Activated gamma-delta T cell (primary cell): ENCODE measurements around the gene MAP9.
"Not testable (repeated sequence)": the region's sequence is repeated elsewhere in the genome, so short reads cannot be mapped to it uniquely, and the experiment has no call there.

Experiments
- DNase-seq: peaks from one replicate; lab custom pipeline; 2025; lab: John Stamatoyannopoulos, UW
- total RNA-seq, 2 donors: gene quantifications; one replicate each; lab custom pipeline; 2026; lab: John Stamatoyannopoulos, UW

Gene MAP9
- total RNA-seq: 24.0 to 30.0 reads per million in 2 donors

DNA sequence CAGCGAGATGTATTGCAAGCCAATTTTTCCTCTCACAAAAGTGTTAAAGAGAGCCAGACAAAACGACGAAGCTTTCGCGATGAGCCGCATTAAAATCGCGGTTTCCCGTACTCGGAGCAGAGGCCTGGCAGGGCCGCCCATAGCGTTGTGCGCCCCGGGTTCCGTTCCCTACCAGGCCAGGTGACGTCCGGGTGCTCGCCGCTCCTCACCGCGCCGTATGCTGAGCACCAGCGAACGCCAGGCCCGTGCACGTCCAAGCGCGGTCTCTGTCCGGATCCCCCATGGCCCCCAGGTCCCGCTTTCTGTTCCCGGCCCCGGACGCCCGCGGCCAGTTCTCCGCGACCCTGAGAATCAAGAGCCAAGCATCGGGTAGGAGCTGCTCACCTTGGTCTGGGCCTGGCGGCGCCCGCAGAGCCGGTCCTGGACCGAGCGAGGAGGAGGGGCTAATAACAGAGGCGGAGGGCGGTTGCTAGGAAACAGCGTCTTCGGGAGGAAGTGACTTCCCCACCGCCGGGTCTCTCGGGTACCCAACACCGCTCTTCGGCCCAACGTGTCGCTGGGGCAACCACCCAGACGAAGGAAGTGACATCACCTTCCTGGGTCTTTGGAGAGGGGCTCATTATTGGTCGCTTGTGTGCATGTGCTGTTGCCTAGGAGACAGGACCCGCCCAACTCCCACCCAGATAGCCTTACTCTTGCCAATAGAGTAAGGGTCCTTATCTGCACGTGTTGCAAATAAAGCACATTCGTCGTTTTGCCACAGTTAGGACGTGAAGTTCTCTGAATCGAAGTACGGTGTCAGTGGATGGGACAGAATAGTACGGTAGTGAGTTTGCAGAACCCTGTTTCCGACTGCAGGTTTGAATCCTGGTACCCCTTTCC is at the start of gene MAP9:
Gene MAP9 (minus strand): TSS at position 579 of the 882 bp plus-strand sequence. CDS start 1,115 bp downstream, outside the sequence.
- peak; percentile 69 for DNase-seq

DNA sequence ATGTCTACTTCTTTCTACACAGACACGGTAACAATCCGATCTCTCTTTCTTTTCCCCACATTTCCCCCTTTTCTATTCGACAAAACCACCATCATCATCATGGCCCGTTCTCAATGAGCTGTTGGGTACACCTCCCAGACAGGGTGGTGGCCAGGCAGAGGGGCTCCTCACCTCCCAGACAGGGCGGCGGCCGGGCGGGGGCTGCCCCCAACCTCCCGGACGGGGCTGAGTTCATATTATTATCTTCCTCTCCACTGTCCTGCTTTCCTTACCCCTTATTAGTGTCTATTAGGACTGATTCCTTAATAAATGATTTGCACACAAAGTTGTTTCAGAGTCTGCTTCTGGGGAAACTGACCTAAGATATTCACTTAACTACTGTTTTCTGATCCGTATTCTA is 48.0 kb upstream of the MAP9 start:
- not testable (repeated sequence) for DNase-seq

DNA sequence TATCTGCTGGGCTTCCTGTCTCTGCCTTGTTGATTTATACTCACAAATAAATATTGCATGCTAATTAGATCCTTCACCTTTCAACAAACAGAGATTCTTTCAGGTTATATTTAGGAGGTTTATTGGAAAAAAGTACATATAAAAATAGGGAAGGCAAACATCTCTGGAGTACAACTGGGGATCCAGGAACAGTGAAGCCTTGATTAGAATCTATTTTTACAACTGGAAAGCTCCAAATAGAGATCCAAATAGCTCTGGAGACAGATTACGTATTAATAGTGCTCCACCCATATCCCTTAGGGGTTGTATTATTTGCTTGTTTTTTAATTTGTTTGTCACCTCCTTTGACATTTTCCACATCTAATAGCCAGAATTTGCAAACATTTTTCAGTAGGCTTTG is 46.9 kb upstream of the MAP9 start:
- DNase-seq: no peak

DNA sequence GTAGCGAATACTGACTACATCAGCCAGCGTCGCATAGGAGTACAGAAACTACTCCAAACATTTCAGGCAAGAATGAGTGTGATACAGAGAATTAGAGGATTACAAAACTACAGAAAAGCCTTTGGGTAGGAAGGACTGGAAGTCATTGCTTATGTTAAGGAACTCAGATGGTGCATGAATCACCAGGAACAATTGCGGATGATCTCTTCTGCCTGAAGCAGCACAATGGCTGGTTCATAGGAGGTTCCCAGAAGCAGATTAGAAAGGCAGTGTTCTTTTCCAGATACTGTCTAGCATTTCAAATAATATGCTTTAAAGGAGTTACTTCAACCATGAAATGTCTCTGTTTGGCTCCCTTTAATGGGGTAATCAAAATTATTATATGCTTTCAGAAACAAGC is 42.5 kb upstream of the MAP9 start:
- no peak for DNase-seq

DNA sequence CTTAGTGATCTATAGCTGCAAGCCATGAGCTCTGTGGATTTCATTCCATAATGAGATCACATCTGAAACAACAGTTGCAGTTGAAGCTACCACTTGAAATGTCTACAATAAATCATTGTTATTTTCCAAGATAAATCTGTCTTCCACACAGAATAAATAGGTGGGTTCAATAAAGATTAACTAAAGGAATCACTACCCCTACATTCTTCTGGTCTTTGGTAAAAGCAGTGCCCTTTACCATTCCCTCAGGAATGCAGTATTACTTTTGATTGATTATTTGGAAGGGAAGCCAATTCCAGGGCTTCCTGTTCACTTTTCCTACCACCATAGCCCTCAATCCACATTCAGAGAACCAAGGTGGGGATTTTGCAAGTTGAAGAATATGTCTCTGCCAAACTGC is 38.9 kb upstream of the MAP9 start:
- DNase-seq: no peak

DNA sequence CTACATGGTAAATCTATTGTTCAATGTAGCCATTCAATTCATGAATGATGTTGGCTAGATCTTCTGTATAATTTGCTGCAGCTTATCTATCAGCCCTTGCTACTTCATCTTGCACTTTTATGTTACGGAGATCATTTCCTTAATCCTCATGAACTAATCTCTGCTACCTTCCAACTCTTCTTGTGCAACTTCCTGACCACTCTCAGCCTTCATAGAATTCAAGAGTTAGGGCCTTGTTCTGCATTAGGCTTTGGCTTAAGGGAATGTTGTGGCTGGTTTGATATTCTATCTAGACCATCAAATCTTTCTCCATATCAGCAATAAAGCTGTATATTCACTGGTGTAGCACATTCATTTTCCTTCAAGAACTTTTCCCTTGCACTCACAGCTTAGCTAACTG is 36.7 kb upstream of the MAP9 start:
- no peak for DNase-seq

DNA sequence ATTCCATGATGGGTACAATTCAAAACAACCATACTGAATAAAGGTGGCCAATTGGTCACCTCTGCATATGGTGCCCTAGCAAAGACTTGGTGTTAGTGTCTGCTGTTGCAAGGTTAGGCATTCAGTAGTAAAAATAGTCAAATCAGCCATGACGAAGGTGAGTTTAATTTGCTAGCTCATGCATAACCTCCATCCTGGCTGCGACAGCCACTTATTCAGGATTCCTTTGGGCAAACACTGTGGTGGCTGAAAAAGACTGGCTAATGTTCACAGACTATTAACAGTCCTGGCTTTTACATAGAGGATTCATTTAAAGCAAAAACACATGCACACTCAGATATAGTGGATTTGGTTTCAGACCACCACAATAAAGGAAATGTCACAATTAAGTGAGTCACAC is 34.8 kb upstream of the MAP9 start:
- DNase-seq: no peak

- no peak for DNase-seq
Measured at GRCh38 chr4:155408796-155409195, 32.0 kb upstream of the MAP9 start.

GRCh38 chr4:155407480-155407879 is 30.7 kb upstream of the MAP9 start:
- no peak for DNase-seq

DNA sequence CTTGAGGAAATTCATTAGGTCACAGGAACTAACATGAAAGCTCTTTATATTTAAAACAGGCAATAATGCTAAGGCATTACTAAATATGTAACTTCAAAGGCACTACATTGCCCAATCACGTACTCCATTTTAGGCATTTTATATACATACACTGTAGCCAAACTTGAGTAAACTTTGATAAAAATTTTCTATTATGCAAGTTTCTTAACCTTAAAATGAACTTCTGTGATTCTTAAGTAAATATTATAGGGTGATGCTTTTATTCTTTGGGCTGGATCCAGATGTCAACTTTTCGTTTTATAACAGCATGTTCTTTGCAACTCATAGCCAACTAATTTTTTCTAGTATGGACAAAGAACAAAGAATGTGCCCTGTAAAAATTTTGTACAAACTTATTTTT is 28.3 kb upstream of the MAP9 start:
- no peak for DNase-seq

GRCh38 chr4:155403886-155404285 is 27.1 kb upstream of the MAP9 start:
- DNase-seq: no peak

- DNase-seq: no peak
Measured at GRCh38 chr4:155402941-155403340, 26.2 kb upstream of the MAP9 start.

DNA sequence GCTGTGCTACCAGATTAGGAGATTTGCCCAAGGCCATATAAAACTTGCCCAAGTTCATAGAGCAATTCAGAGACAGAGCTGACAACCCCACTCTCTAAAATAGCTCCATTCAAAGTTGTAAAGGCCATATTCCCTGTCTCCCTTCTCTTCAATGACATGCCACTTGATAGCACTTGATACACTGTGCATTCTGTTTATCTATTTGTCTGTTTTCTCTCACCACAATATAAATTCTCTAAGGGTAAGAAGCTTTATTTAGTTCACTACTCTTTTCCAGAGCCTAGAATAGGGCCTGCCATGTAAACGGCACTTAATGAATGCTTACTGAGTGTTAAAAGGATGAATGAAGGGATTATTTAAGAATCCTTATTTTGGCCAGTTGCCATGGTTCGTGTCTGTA is 24.1 kb upstream of the MAP9 start:
- DNase-seq: no peak

DNA sequence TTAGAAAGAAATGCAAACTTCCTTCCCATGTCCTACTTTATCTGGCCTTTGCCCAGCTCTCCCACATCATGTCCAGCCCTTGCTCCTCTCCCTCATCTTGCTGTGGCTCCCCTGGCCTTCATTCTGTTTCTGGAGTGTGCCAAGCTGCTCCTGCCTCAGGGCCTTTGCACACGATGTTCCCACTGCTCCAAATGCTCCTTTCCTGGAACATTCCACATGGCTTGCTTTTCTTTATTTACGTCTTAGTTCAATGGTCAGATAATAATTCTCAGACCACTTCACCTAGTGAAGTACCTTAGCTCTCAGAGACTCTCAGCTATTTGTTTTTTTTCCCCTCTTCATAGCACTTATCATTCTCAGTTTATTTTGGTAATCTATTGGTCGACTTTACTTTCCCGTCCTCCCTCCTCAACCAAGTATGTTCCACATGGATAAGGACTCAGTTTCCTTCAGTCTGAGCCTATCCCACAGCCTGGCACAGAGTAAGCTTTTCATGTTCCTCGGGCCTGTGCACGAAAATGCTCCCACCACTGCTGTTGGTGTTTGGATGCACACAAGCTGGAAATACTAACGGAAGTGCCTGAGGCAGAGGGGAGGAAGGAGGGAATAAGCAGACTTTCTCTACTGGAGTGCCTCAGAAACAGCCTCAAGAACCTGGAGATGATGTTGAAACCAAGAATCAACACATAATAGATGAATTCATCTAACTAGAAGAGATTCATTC is 23.4 kb upstream of the MAP9 start:
- no peak for DNase-seq

DNA sequence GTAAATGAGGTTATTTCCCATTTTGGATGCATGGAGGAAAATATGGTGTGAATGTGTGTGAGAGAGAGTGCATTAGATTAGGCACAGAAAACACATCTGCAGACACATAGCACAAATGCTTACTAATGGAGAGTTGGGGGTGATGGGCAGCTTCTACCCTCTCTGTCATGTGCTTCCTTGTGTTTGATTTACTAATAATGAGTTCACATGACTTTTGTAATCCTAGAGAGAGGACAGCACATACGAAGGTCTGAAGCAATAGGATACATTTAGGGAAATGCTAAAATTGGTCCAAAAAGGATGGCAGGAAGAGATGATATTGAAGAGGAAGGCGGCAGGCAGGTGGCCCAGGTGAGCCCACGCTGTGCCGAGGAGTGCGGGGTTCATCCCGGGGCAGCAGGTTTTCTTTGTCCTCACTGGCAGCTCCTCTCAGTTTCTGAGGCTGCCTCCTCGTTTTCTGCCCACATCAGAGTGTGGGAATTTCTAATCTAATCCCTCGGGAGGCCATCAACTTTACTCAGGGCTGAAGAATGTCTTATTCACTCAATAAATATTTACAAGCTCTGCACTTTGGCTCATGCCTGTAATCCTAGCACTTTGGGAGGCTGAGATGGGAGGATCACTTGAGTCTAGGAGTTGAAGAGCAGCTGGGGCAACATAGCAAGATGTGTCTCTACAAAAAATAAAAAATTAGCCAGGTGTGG is 15.9 kb upstream of the MAP9 start:
- no peak for DNase-seq

- no peak for DNase-seq
Measured at GRCh38 chr4:155391932-155392331, 15.2 kb upstream of the MAP9 start.

DNA sequence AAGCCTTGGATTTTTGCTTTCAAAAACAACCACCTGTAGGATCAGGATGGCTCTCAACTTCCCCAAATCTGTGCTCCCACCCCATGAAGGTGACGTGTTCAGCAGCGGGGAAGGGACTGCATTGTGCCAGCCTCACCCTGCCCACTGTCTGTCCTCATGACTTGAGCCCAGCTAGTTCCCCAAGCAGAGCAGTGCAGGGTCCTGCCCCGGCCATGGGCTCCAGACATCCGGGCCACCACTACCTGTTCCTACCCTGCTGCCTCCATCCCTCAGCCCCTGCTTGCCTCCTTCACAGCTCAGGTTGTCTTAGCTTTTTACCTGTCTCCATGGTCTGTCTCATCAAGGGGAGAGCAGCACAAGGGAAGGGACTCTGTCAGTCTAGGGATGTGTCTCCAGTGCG is 11.4 kb upstream of the MAP9 start:
- no peak for DNase-seq

GRCh38 chr4:155383541-155383940 is 6.8 kb upstream of the MAP9 start:
- no peak for DNase-seq

- no peak for DNase-seq
Measured at GRCh38 chr4:155377276-155377675, 511 bp upstream of the MAP9 start.

- no peak for DNase-seq
Measured at GRCh38 chr4:155371432-155372043, 5.2 kb downstream of the MAP9 start.

GRCh38 chr4:155367608-155368007 is 9.2 kb downstream of the MAP9 start:
- no peak for DNase-seq

DNA sequence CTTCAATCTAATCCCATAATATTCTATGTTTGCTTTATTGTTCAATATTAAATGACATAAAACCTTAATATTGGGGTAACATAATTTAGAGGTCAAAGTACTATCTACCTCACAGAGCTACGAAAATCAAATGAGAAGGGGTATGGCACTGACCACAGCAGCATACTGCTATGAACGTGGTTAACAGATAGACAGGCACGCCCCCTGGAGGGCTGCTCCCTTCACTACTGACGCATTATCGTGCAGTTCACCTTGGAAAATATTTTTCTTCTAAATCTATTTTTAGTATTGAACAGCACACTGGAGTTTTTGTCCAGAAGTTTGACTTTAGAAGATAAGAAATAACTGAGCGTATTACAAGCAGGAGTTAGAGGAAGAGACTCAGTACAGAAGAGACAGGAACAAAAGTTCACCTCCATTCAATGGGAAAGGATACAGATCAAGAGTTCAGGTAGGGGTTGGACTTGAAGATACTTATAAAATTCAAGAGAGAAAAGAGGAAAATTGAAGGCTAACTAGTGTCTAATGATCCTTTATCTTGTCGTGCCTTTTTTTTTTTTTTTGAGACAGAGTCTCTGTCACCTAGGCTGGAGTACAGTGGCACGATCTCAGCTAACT is 22.7 kb downstream of the MAP9 start:
- DNase-seq: no peak
